ENCODE results near the gene ALDH1L1.

ALDH1L1 gene

GRCh38 chr3:126194713-126195305, 14.4 kb upstream of the ALDH1L1 start:
- no peak for DNase-seq (ENCODE audit: low read depth)

GRCh38 chr3:126191246-126191645, 10.9 kb upstream of the ALDH1L1 start:
- DNase-seq (ENCODE audit: low read depth): no peak

- no peak for DNase-seq (ENCODE audit: low read depth)
Measured at GRCh38 chr3:126187920-126188319, 7.5 kb upstream of the ALDH1L1 start.

GRCh38 chr3:126186749-126187148, 6.4 kb upstream of the ALDH1L1 start:
- no peak for DNase-seq (ENCODE audit: low read depth)

- DNase-seq (ENCODE audit: low read depth): no peak
Measured at GRCh38 chr3:126186271-126186670, 5.9 kb upstream of the ALDH1L1 start.

GRCh38 chr3:126184465-126185000, 4.1 kb upstream of the ALDH1L1 start:
- no peak for DNase-seq (ENCODE audit: low read depth)

GRCh38 chr3:126181398-126181725, 976 bp upstream of the ALDH1L1 start:
- no peak for DNase-seq (ENCODE audit: low read depth)

- no peak for DNase-seq (ENCODE audit: low read depth)
Measured at GRCh38 chr3:126179825-126180476, 435 bp downstream of the ALDH1L1 start.

GRCh38 chr3:126170073-126170777, 10.2 kb downstream of the ALDH1L1 start:
- DNase-seq (ENCODE audit: low read depth): no peak

- DNase-seq (ENCODE audit: low read depth): no peak
Measured at GRCh38 chr3:126167566-126167965, 12.8 kb downstream of the ALDH1L1 start.

- DNase-seq (ENCODE audit: low read depth): no peak
Measured at GRCh38 chr3:126166009-126166408, 14.4 kb downstream of the ALDH1L1 start.

GRCh38 chr3:126161309-126161708, 19.1 kb downstream of the ALDH1L1 start:
- DNase-seq (ENCODE audit: low read depth): no peak

- no peak for DNase-seq (ENCODE audit: low read depth)
Measured at GRCh38 chr3:126160243-126161210, 19.9 kb downstream of the ALDH1L1 start.

- DNase-seq (ENCODE audit: low read depth): no peak
Measured at GRCh38 chr3:126159476-126159875, 20.9 kb downstream of the ALDH1L1 start.

GRCh38 chr3:126158912-126159454, 21.4 kb downstream of the ALDH1L1 start:
- no peak for DNase-seq (ENCODE audit: low read depth)

- DNase-seq (ENCODE audit: low read depth): no peak
Measured at GRCh38 chr3:126158016-126158911, 22.1 kb downstream of the ALDH1L1 start.

GRCh38 chr3:126157083-126157768, 23.2 kb downstream of the ALDH1L1 start:
- no peak for DNase-seq (ENCODE audit: low read depth)

GRCh38 chr3:126156468-126156867, 23.9 kb downstream of the ALDH1L1 start:
- no peak for DNase-seq (ENCODE audit: low read depth)

- no peak for DNase-seq (ENCODE audit: low read depth)
Measured at GRCh38 chr3:126155819-126156218, 24.6 kb downstream of the ALDH1L1 start.

- no peak for DNase-seq (ENCODE audit: low read depth)
Measured at GRCh38 chr3:126155280-126155640, 25.1 kb downstream of the ALDH1L1 start.

All from stimulated activated CD8-positive, alpha-beta memory T cell treated with anti-CD3 and anti-CD28 coated beads, Interleukin-15, amount 100 ng/mL, for 1 hour (primary cell).